Measurements from ENCODE around the gene ZFYVE21. TPM values are rescaled to one million over a fixed set of nuclear protein-coding genes. Genes with fewer than 3 reads are reported as not detected.

Gene ZFYVE21
- total RNA-seq, 1 donor from 2014 or later: 61.3 TPM

GRCh38 chr14:103730490-103731035 is 15.0 kb downstream of the ZFYVE21 start:
- Histone ChIP-seq H3K4me3 (no peak overlapping the region), H3K27ac (no peak overlapping the region), H3K36me3 (peaks cover 57% of the 10 kb centered on the region), H3K9me3 (no peaks in the 10 kb centered on the region), H3K4me1 (no peaks in the 10 kb centered on the region), H3K27me3 (no peaks in the 10 kb centered on the region)
- TF ChIP-seq, protein P1, sequence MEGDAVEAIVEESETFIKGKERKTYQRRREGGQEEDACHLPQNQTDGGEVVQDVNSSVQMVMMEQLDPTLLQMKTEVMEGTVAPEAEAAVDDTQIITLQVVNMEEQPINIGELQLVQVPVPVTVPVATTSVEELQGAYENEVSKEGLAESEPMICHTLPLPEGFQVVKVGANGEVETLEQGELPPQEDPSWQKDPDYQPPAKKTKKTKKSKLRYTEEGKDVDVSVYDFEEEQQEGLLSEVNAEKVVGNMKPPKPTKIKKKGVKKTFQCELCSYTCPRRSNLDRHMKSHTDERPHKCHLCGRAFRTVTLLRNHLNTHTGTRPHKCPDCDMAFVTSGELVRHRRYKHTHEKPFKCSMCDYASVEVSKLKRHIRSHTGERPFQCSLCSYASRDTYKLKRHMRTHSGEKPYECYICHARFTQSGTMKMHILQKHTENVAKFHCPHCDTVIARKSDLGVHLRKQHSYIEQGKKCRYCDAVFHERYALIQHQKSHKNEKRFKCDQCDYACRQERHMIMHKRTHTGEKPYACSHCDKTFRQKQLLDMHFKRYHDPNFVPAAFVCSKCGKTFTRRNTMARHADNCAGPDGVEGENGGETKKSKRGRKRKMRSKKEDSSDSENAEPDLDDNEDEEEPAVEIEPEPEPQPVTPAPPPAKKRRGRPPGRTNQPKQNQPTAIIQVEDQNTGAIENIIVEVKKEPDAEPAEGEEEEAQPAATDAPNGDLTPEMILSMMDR (IDR thresholded peaks at IDR 0.05): peak; percentile 16
- ATAC-seq (no peak), DNase-seq (no peak)
- intact Hi-C loops (cut with DNase I): no loop called here

DNA sequence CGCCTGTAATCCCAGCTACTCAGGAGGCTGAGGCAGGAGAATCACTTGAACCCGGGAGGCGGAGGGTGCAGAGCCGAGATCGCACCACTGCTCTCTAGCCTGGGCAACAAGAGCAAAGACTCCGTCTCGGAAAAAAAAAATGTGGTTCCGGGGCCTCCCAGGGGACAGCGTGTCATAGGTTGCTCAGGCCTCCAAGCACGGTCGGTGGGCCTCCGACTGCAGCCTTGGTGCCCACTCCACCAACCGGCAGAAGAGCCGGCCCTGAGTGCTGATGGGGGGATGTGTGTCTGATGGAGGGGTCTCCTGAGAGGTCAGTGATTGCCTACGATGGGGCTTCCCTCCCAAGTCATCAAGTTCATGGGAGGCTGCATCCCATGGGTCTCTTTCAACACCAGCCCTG is 15.9 kb downstream of the ZFYVE21 start:
- no peaks in the 10 kb centered on the region for H3K27me3 ChIP-seq
- peaks cover 9% of the 10 kb centered on the region for H3K4me1 ChIP-seq
- intact Hi-C loops (cut with DNase I): no loop called here
- no peak overlapping the region for H3K27ac ChIP-seq
- H3K9me3 ChIP-seq: no peaks in the 10 kb centered on the region
- H3K4me3 ChIP-seq: no peak overlapping the region
- peaks cover 65% of the 10 kb centered on the region for H3K36me3 ChIP-seq
- no peak for ATAC-seq
- DNase-seq: no peak
- TF ChIP-seq, protein P1 (IDR thresholded peaks at IDR 0.05): no peak

- H3K9me3 ChIP-seq: no peaks in the 10 kb centered on the region
- intact Hi-C loops (cut with DNase I): no loop called here
- H3K4me3 ChIP-seq: no peak overlapping the region
- H3K27ac ChIP-seq: no peak overlapping the region
- peaks cover 70% of the 10 kb centered on the region for H3K36me3 ChIP-seq
- H3K27me3 ChIP-seq: no peaks in the 10 kb centered on the region
- no peak for DNase-seq
- no peak for ATAC-seq
- TF ChIP-seq, protein P1 (IDR thresholded peaks at IDR 0.05): no peak
- H3K4me1 ChIP-seq: peaks cover 16% of the 10 kb centered on the region
These were observed 16.6 kb downstream of the ZFYVE21 start for GRCh38 chr14:103731916-103732867.

DNA sequence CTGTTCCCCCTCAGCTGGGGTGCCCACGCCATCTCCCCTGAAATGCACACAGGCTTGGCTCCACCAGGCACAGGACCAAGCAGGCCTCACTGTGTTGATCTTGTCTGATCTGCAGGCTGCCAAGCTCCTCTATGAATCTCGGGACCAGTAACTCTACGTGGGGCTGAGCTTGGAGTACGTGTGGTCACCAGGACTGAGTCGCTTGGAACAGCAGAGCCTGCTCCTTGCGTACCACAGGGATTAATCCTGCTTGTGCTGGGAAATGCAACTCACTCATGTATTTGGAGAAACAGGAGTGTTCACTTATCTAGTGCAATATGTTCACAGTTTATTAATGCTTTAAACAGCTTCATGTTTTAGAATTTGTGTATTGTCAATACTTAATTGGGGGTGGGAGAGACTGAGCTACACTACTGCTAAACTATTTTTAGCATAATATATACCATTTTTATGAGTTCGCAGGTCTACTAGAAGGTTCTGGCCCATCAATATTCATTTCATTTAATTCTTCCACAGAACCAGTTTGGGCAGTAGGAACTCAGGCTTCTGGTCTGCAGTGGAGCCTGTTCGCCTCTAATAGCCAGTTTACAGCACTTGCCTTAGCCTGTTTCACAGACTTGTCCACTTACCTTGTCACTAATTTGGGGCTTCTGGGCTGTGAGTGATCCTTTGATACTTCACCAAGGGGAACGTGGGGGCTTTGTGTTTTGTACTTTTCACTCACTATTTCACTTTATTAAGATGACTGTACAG is 17.4 kb downstream of the ZFYVE21 start:
- ATAC-seq: no peak
- DNase-seq: peak; percentile 45
- peaks cover 17% of the 10 kb centered on the region for H3K4me1 ChIP-seq
- intact Hi-C loops (cut with DNase I): no loop called here
- no peaks in the 10 kb centered on the region for H3K9me3 ChIP-seq
- H3K27me3 ChIP-seq: no peaks in the 10 kb centered on the region
- TF ChIP-seq, protein P1 (IDR thresholded peaks at IDR 0.05): no peak
- H3K36me3 ChIP-seq: peaks cover 78% of the 10 kb centered on the region
- H3K27ac ChIP-seq: no peak overlapping the region
- H3K4me3 ChIP-seq: no peak overlapping the region

DNA sequence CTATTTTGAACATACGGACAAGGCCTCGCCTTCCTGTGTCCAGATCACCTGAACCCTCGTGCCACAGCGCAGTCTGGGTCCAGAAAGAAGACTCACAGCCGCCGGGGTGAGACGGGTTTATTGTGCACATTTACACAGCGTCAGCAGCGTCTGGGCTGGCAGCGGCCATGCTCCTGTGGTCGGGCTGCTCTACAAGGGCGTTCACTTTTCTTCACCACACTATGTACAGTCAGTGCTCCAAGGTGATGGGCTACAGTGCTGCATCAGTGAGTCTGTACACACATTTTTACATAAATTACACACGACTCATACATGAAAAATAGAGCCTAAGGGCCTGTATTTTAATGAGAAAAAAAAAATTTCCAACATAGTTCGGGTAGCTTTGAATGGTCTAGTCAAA is 18.0 kb downstream of the ZFYVE21 start:
- DNase-seq (peak; percentile 51), ATAC-seq (no peak)
- no peak overlapping the region for H3K4me3 ChIP-seq
- TF ChIP-seq, protein P1 (IDR thresholded peaks at IDR 0.05): no peak
- H3K36me3 ChIP-seq: peaks cover 84% of the 10 kb centered on the region
- H3K27ac ChIP-seq: no peak overlapping the region
- peaks cover 17% of the 10 kb centered on the region for H3K4me1 ChIP-seq
- no peaks in the 10 kb centered on the region for H3K27me3 ChIP-seq
- intact Hi-C loops (cut with DNase I): no loop called here
- H3K9me3 ChIP-seq: no peaks in the 10 kb centered on the region

Data from upper lobe of right lung (tissue), 1 donor.